HL-60 (cell line): ENCODE results near the gene LAMC1.

Experiments used
- DNase-seq, 2 experiments: peaks; one replicate each; pipeline ENCODE4 v3.0.0-alpha.2; 2010 to 2020; ENCODE audit warnings: low read depth in 1 of 2, low spot score in 1 of 2
- H3K27ac ChIP-seq: fragments of 250-450 bp; sonication (Bioruptor Pico); replicated peaks from 2 replicates; pipeline ENCODE4 v1.5.1; 2020; ENCODE audit warnings: mild to moderate bottlenecking, moderate library complexity
- H3K27me3 ChIP-seq: fragments of 250-450 bp; sonication (Bioruptor Pico); 2 replicates; pipeline ENCODE4 v1.5.1; 2021; ENCODE audit warnings: mild to moderate bottlenecking, moderate library complexity; ENCODE audit not compliant: insufficient read depth, poor library complexity, severe bottlenecking
- H3K4me3 ChIP-seq: replicated peaks from 2 replicates; pipeline ENCODE4 v1.5.1; 2011; ENCODE audit warnings: mild to moderate bottlenecking, control low read depth, low read length; ENCODE audit not compliant: insufficient read depth
- GABPA ChIP-seq: IDR thresholded peaks from 2 replicates; pipeline ENCODE4 v1.6.1; 2012; ENCODE audit warnings: low read depth
- POLR2AphosphoS5 ChIP-seq: IDR thresholded peaks from 2 replicates; pipeline ENCODE4 v1.6.1; 2012; ENCODE audit warnings: low read depth
- SPI1 ChIP-seq: IDR thresholded peaks from 2 replicates; pipeline ENCODE4 v1.6.1; 2012; ENCODE audit warnings: low read depth, mild to moderate bottlenecking, borderline replicate concordance
- TF ChIP-seq, protein P1 (sequence below): IDR thresholded peaks from 2 replicates; pipeline ENCODE4 v1.6.1; 2012; ENCODE audit warnings: low read depth; ENCODE audit not compliant: insufficient replicate concordance
- TF ChIP-seq, protein P2 (sequence below): IDR thresholded peaks from one replicate; pipeline ENCODE4 v1.5.1; 2011; ENCODE audit warnings: low read length, control low read depth, inconsistent platforms; ENCODE audit not compliant: insufficient read depth

LAMC1 gene

DNA sequence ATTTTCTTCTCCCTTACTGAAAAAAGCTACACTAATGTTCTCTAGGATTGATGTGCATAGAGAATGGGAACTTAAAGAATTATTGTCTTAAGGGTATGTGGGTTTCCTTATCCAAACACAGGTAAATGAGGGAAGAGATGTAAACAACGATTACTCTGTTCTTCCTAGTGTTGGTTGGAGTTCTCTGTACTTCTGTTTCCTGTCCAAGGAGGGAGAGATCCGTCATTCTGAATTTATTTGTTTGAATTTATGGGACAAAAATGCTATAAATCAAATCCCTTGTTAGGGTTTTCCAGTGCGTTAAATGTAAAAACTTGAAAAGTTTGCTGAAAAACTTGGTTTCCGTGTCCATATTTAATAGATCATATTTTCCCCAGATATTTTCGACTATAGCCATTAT, 29.6 kb downstream of the LAMC1 start:
- TF ChIP-seq, protein P1, sequence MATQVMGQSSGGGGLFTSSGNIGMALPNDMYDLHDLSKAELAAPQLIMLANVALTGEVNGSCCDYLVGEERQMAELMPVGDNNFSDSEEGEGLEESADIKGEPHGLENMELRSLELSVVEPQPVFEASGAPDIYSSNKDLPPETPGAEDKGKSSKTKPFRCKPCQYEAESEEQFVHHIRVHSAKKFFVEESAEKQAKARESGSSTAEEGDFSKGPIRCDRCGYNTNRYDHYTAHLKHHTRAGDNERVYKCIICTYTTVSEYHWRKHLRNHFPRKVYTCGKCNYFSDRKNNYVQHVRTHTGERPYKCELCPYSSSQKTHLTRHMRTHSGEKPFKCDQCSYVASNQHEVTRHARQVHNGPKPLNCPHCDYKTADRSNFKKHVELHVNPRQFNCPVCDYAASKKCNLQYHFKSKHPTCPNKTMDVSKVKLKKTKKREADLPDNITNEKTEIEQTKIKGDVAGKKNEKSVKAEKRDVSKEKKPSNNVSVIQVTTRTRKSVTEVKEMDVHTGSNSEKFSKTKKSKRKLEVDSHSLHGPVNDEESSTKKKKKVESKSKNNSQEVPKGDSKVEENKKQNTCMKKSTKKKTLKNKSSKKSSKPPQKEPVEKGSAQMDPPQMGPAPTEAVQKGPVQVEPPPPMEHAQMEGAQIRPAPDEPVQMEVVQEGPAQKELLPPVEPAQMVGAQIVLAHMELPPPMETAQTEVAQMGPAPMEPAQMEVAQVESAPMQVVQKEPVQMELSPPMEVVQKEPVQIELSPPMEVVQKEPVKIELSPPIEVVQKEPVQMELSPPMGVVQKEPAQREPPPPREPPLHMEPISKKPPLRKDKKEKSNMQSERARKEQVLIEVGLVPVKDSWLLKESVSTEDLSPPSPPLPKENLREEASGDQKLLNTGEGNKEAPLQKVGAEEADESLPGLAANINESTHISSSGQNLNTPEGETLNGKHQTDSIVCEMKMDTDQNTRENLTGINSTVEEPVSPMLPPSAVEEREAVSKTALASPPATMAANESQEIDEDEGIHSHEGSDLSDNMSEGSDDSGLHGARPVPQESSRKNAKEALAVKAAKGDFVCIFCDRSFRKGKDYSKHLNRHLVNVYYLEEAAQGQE = no peak
- TF ChIP-seq GABPA (no peak), POLR2AphosphoS5 (no peak), SPI1 (no peak)
- TF ChIP-seq, protein P2, sequence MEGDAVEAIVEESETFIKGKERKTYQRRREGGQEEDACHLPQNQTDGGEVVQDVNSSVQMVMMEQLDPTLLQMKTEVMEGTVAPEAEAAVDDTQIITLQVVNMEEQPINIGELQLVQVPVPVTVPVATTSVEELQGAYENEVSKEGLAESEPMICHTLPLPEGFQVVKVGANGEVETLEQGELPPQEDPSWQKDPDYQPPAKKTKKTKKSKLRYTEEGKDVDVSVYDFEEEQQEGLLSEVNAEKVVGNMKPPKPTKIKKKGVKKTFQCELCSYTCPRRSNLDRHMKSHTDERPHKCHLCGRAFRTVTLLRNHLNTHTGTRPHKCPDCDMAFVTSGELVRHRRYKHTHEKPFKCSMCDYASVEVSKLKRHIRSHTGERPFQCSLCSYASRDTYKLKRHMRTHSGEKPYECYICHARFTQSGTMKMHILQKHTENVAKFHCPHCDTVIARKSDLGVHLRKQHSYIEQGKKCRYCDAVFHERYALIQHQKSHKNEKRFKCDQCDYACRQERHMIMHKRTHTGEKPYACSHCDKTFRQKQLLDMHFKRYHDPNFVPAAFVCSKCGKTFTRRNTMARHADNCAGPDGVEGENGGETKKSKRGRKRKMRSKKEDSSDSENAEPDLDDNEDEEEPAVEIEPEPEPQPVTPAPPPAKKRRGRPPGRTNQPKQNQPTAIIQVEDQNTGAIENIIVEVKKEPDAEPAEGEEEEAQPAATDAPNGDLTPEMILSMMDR = no peak
- H3K27ac ChIP-seq = no peak overlapping the region
- H3K27me3 ChIP-seq = peaks cover 4% of the 10 kb centered on the region
- H3K4me3 ChIP-seq = no peak overlapping the region
- DNase-seq = no peak

DNA sequence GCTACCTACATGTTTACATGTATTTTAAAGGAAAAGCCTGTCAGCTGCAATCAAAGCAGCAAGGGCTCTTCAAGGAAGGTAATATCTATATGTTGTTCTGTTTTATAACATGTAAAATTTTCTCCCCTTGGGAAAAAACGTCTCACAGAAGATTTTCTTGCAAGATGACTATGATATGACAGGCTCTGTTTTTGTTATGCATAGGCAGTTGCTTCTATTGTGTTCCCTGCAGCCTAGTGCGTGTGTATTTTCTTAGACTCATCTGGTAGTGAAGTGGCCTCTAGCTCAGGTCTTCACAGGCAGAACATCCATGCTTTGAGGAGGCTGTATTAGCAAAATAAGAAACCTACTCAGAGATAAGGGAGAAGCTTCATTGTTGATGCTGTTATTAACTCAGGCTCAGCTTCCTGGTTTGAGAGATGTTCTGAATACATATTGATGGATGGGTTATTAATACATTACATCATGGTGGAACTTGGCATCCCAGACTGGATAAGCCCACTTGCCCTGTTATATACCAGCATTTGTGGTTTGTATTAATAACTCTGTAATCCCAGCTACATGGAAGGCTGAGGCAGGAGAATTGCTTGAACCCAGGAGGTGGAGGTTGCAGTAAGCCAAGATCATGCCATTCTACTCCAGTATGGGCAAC, 35.8 kb downstream of the LAMC1 start:
- DNase-seq = no peak
- H3K27me3 ChIP-seq = peaks cover 6% of the 10 kb centered on the region
- H3K27ac ChIP-seq = no peak overlapping the region
- no peak for TF ChIP-seq POLR2AphosphoS5
- TF ChIP-seq, protein P1 = no peak
- H3K4me3 ChIP-seq = no peak overlapping the region

DNA sequence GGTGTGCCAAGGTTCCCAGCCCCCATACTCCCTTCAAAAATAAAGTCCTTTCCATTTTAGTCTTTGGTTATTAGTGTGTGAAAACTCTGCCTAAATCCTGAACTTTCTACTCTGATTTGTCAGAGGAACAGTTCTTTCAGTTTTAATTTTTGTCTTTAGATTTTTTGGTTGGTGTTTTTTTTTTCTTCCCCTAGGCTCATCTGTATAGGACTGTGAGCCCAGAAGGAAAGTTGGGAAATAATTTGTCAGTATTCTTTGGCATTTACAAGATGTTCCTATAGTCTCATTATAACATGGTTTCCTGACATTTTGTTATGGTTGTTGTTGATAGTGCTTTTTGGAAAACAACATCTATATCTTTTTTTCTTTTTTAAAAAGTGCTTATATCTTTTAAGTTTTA, 38.0 kb downstream of the LAMC1 start:
- no peak overlapping the region for H3K4me3 ChIP-seq
- peaks cover 2% of the 10 kb centered on the region for H3K27me3 ChIP-seq
- no peak for TF ChIP-seq SPI1
- TF ChIP-seq GABPA = no peak
- TF ChIP-seq, protein P2 = no peak
- TF ChIP-seq POLR2AphosphoS5 = no peak
- TF ChIP-seq, protein P1 = no peak
- DNase-seq = no peak
- H3K27ac ChIP-seq = no peak overlapping the region
